Fibroblast of pulmonary artery (primary cell): ENCODE measurements around the gene SLC30A7.
A peak's percentile ranks its signal among the peaks of the same experiment; 100 is the strongest.
"Not testable (repeated sequence)": the region's sequence is repeated elsewhere in the genome, so short reads cannot be mapped to it uniquely, and the experiment has no call there.

Experiments used
- DNase-seq: peaks from one replicate; pipeline ENCODE4 v3.0.0-alpha.2; 2010; ENCODE audit warnings: low read depth
- H3K4me3 ChIP-seq: replicated peaks from 2 replicates; pipeline ENCODE4 v1.5.1; 2011; ENCODE audit warnings: low read depth, mild to moderate bottlenecking, control low read depth, low read length, moderate library complexity
- CTCF ChIP-seq: IDR thresholded peaks from 2 replicates; pipeline ENCODE4 v1.5.1; 2011; ENCODE audit warnings: mild to moderate bottlenecking, control low read depth, low read length, inconsistent platforms; ENCODE audit errors: missing control alignments

The SLC30A7 gene

GRCh38 chr1:100875228-100875627 is 20.7 kb upstream of the SLC30A7 start:
- no peak for TF ChIP-seq CTCF
- H3K4me3 ChIP-seq, result no peak overlapping the region
- no peak for DNase-seq

- TF ChIP-seq CTCF, result no peak
- no peak for DNase-seq
- no peak overlapping the region for H3K4me3 ChIP-seq
These were observed 19.6 kb upstream of the SLC30A7 start for GRCh38 chr1:100876291-100876690.

GRCh38 chr1:100879422-100879821 is 16.5 kb upstream of the SLC30A7 start:
- H3K4me3 ChIP-seq, result no peak overlapping the region
- no peak for TF ChIP-seq CTCF
- DNase-seq, result peak; percentile 18

- no peak for DNase-seq
- TF ChIP-seq CTCF, result no peak
- no peak overlapping the region for H3K4me3 ChIP-seq
These were observed 14.2 kb upstream of the SLC30A7 start for GRCh38 chr1:100881687-100882086.

GRCh38 chr1:100882698-100883097 is 13.2 kb upstream of the SLC30A7 start:
- no peak for DNase-seq
- TF ChIP-seq CTCF, result no peak

GRCh38 chr1:100883963-100884362 is 11.9 kb upstream of the SLC30A7 start:
- peak; percentile 70 for DNase-seq
- H3K4me3 ChIP-seq, result no peak overlapping the region
- TF ChIP-seq CTCF, result peak; percentile 21

More at GRCh38 chr1:100882698-100883097, 13.2 kb upstream of the SLC30A7 start:
- no peak overlapping the region for H3K4me3 ChIP-seq

- not testable (repeated sequence) for H3K4me3 ChIP-seq, DNase-seq
These were observed 6.9 kb upstream of the SLC30A7 start for GRCh38 chr1:100889007-100889406.

- not testable (repeated sequence) for DNase-seq, H3K4me3 ChIP-seq
These were observed 5.9 kb upstream of the SLC30A7 start for GRCh38 chr1:100889869-100890482.
